Measurements from ENCODE around the gene TPM4.

DNA sequence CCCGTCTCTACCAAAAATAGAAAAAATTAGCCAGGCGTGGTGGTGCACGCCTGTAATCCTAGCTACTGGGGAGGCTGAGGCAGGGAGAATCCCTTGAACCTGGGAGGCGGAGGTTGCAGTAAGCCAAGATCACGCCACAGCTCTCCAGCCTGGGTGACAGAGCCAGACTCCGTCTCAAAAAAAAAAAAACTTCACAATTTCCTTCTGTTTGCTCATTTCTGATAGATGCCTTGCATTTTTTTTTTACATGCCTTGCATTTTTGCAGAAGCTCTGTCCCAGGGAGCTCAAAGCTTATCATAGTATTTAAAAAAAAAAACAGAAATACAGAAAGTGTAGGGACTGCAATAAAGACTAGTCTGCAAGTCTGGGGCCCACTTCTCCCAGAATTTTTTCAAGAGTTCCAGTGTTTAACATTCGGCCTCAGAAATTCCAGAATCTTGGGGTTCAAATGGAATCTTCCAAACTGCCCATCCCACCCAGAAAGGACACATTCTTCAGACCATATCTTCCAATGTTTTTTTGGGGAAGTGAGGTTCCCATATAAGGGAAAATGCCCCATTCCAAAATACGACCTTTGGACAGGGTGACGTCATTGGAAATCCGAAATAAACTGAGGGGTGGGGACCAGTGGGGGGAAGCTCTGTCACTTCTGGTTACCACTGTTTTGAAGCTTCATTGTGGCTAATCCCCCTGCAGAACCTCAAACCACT lies 18.2 kb downstream of the TPM4 start:
- TF ChIP-seq, protein P1, sequence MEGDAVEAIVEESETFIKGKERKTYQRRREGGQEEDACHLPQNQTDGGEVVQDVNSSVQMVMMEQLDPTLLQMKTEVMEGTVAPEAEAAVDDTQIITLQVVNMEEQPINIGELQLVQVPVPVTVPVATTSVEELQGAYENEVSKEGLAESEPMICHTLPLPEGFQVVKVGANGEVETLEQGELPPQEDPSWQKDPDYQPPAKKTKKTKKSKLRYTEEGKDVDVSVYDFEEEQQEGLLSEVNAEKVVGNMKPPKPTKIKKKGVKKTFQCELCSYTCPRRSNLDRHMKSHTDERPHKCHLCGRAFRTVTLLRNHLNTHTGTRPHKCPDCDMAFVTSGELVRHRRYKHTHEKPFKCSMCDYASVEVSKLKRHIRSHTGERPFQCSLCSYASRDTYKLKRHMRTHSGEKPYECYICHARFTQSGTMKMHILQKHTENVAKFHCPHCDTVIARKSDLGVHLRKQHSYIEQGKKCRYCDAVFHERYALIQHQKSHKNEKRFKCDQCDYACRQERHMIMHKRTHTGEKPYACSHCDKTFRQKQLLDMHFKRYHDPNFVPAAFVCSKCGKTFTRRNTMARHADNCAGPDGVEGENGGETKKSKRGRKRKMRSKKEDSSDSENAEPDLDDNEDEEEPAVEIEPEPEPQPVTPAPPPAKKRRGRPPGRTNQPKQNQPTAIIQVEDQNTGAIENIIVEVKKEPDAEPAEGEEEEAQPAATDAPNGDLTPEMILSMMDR (IDR thresholded peaks at IDR 0.05; ENCODE audit: poor library complexity, severe bottlenecking) = no peak
- TF ChIP-seq POLR2AphosphoS5 (IDR thresholded peaks at IDR 0.05) = no peak
- TF ChIP-seq EZH2 (IDR thresholded peaks at IDR 0.05; ENCODE audit: borderline replicate concordance, insufficient read depth, low read length, poor library complexity, severe bottlenecking) = no peak
- TF ChIP-seq MXI1 (conservative IDR thresholded peaks at IDR 0.05; ENCODE audit: poor library complexity, severe bottlenecking) = no peak
- TF ChIP-seq, protein P2, sequence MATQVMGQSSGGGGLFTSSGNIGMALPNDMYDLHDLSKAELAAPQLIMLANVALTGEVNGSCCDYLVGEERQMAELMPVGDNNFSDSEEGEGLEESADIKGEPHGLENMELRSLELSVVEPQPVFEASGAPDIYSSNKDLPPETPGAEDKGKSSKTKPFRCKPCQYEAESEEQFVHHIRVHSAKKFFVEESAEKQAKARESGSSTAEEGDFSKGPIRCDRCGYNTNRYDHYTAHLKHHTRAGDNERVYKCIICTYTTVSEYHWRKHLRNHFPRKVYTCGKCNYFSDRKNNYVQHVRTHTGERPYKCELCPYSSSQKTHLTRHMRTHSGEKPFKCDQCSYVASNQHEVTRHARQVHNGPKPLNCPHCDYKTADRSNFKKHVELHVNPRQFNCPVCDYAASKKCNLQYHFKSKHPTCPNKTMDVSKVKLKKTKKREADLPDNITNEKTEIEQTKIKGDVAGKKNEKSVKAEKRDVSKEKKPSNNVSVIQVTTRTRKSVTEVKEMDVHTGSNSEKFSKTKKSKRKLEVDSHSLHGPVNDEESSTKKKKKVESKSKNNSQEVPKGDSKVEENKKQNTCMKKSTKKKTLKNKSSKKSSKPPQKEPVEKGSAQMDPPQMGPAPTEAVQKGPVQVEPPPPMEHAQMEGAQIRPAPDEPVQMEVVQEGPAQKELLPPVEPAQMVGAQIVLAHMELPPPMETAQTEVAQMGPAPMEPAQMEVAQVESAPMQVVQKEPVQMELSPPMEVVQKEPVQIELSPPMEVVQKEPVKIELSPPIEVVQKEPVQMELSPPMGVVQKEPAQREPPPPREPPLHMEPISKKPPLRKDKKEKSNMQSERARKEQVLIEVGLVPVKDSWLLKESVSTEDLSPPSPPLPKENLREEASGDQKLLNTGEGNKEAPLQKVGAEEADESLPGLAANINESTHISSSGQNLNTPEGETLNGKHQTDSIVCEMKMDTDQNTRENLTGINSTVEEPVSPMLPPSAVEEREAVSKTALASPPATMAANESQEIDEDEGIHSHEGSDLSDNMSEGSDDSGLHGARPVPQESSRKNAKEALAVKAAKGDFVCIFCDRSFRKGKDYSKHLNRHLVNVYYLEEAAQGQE (IDR thresholded peaks at IDR 0.05; ENCODE audit: borderline replicate concordance) = no peak
- no peak for TF ChIP-seq EP300 (conservative IDR thresholded peaks at IDR 0.05; ENCODE audit: poor library complexity, severe bottlenecking)
- no peak for TF ChIP-seq SMC3 (conservative IDR thresholded peaks at IDR 0.05; ENCODE audit: poor library complexity)
- no peak for TF ChIP-seq TAF1 (IDR thresholded peaks at IDR 0.05; ENCODE audit: low read depth)
